Measurements from ENCODE around the gene PSMC5. TPM values are rescaled to one million over a fixed set of nuclear protein-coding genes. Genes with fewer than 3 reads are reported as not detected.

The PSMC5 gene
- total and polyA plus RNA-seq, 9 of the 15 experiments (the other 6 are each of a cell fraction or from before 2014, with no cell fraction given), result 89.2 to 393 (median 161) TPM

DNA sequence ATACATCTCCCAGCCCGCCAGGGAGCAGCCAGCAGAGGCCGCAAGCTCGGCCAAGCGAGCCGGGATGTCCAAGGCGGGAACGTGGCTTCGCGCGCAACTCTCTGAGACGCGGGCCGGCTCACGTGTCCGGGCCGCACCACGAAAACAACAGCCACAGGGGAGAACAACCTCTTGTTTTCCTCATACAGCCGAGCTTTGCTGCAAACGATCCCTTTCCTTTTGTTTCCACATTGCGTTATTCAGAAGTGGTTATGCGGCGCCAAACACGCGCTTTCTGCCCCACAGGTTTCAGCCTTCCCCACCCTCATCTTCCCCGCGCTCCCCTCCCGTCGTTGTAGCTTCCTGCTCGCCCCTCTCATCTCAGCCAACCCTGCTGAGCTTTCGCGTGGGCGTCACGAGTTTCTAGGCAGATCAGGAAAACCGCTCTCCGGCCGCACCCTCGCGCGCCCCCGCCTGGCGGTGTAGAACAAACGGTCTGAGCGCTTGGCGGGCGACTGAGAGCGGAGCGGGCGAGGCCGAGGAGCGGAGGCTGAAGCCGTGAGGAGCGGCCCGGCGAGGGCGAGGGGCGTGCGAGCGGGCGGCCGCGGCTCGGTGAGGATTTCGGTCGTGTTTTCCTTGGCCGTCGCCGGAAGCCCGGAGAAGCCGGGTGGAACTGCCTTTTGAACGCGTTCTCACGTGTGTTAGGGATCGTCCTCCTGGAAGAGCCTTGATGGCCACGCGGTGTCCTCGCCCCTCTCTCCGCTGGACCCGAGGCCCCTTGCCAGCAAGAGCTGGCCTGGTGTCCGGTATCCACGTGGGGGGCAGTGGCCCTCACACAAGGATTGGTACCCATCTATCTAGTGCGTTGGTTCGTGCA is 21.8 kb downstream of the PSMC5 start (continued):
- TF ChIP-seq, protein P1, sequence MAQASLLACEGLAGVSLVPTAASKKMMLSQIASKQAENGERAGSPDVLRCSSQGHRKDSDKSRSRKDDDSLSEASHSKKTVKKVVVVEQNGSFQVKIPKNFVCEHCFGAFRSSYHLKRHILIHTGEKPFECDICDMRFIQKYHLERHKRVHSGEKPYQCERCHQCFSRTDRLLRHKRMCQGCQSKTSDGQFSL (CRISPR knock-in tag; IDR thresholded peaks at IDR 0.05), result no peak
- TF ChIP-seq, protein P1 (tag; IDR thresholded peaks at IDR 0.05), result peak in 1 of 2 experiments; percentile 28; a peak in 1 of 4 replicates
- TF ChIP-seq RAD21 (CRISPR knock-in tag; conservative IDR thresholded peaks at IDR 0.05 in 1 of 2, IDR thresholded peaks at IDR 0.05 in 1 of 2), result 0 out of 4 replicates have a peak, but pooled peaks of 1 of the 2 experiments have one; percentile 11
- no peak for TF ChIP-seq NFIC (IDR thresholded peaks at IDR 0.05)
- TF ChIP-seq DIDO1 (tag; IDR thresholded peaks at IDR 0.05; ENCODE audit: low read depth), result peak; percentile 67; the same call in 1 of the 2 replicates
- no peak for TF ChIP-seq MTA1 (IDR thresholded peaks at IDR 0.05; ENCODE audit: borderline replicate concordance)
- TF ChIP-seq, protein P2, sequence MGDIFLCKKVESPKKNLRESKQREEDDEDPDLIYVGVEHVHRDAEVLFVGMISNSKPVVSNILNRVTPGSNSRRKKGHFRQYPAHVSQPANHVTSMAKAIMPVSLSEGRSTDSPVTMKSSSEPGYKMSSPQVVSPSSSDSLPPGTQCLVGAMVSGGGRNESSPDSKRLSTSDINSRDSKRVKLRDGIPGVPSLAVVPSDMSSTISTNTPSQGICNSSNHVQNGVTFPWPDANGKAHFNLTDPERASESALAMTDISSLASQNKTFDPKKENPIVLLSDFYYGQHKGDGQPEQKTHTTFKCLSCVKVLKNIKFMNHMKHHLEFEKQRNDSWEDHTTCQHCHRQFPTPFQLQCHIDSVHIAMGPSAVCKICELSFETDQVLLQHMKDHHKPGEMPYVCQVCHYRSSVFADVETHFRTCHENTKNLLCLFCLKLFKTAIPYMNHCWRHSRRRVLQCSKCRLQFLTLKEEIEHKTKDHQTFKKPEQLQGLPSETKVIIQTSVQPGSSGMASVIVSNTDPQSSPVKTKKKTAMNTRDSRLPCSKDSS (IDR thresholded peaks at IDR 0.05; ENCODE audit: low read depth, partially characterized antibody), result no peak
- TF ChIP-seq, protein P3, sequence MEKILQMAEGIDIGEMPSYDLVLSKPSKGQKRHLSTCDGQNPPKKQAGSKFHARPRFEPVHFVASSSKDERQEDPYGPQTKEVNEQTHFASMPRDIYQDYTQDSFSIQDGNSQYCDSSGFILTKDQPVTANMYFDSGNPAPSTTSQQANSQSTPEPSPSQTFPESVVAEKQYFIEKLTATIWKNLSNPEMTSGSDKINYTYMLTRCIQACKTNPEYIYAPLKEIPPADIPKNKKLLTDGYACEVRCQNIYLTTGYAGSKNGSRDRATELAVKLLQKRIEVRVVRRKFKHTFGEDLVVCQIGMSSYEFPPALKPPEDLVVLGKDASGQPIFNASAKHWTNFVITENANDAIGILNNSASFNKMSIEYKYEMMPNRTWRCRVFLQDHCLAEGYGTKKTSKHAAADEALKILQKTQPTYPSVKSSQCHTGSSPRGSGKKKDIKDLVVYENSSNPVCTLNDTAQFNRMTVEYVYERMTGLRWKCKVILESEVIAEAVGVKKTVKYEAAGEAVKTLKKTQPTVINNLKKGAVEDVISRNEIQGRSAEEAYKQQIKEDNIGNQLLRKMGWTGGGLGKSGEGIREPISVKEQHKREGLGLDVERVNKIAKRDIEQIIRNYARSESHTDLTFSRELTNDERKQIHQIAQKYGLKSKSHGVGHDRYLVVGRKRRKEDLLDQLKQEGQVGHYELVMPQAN (IDR thresholded peaks at IDR 0.05; ENCODE audit: borderline replicate concordance), result peak; percentile 12; the same call in 1 of the 2 replicates
- TF ChIP-seq, protein P4, sequence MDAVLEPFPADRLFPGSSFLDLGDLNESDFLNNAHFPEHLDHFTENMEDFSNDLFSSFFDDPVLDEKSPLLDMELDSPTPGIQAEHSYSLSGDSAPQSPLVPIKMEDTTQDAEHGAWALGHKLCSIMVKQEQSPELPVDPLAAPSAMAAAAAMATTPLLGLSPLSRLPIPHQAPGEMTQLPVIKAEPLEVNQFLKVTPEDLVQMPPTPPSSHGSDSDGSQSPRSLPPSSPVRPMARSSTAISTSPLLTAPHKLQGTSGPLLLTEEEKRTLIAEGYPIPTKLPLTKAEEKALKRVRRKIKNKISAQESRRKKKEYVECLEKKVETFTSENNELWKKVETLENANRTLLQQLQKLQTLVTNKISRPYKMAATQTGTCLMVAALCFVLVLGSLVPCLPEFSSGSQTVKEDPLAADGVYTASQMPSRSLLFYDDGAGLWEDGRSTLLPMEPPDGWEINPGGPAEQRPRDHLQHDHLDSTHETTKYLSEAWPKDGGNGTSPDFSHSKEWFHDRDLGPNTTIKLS (IDR thresholded peaks at IDR 0.05; ENCODE audit: borderline replicate concordance, low read depth), result peak; percentile 92; the same call in 1 of the 2 replicates
- peak; percentile 84 for TF ChIP-seq ZNF583 (CRISPR knock-in tag; IDR thresholded peaks at IDR 0.05)
- 0 out of 2 replicates have a peak, but pooled peaks have one; percentile 26 for TF ChIP-seq RFX7 (CRISPR knock-in tag; IDR thresholded peaks at IDR 0.05)
- peak; percentile 20; the same call in 1 of the 2 replicates for TF ChIP-seq CBX5 (IDR thresholded peaks at IDR 0.05; ENCODE audit: borderline replicate concordance, low read depth)
- TF ChIP-seq CAMTA2 (CRISPR knock-in tag; conservative IDR thresholded peaks at IDR 0.05), result 0 out of 2 replicates have a peak, but pooled peaks have one; percentile 72
- 0 out of 2 replicates have a peak, but pooled peaks have one; percentile 1 for TF ChIP-seq MAFK (IDR thresholded peaks at IDR 0.05; ENCODE audit: low read length)
- no peak for TF ChIP-seq ZNF146 (CRISPR knock-in tag; IDR thresholded peaks at IDR 0.05; ENCODE audit: unreplicated experiment)

All from K562 (cell line).